ENCODE data around the gene DDC.

Gene DDC

GRCh38 chr7:50492770-50493519 lies 72.3 kb downstream of the DDC start:
- no peak overlapping the region for H2BK12ac ChIP-seq (ENCODE audit: low read length)
- no peak overlapping the region for H3K27ac ChIP-seq (ENCODE audit: low read depth, low read length)
- peak; percentile 7 to 41 for DNase-seq
- no peak overlapping the region for H3K23ac ChIP-seq (ENCODE audit: low read length)
- H3K9me3 ChIP-seq (ENCODE audit: insufficient read depth, low read depth, low read length), result no peaks in the 10 kb centered on the region
- no peak overlapping the region for H3K9ac ChIP-seq (ENCODE audit: low read length)
- no peaks in the 10 kb centered on the region for H3K27me3 ChIP-seq (ENCODE audit: insufficient read depth, low read length)
- no peaks in the 10 kb centered on the region for H3K79me2 ChIP-seq (ENCODE audit: control insufficient read depth, insufficient read depth, low read length, poor library complexity)
- no peak overlapping the region for H4K12ac ChIP-seq (ENCODE audit: low read depth, low read length)
- H3K79me1 ChIP-seq (ENCODE audit: low read length), result no peaks in the 10 kb centered on the region
- no peak overlapping the region for H3K18ac ChIP-seq (ENCODE audit: low read length)
- H2AK5ac ChIP-seq (ENCODE audit: low read length), result no peak overlapping the region
- no peak overlapping the region for H2AFZ ChIP-seq (ENCODE audit: insufficient read depth, low read length, poor library complexity)
- no peak overlapping the region for H3K4me3 ChIP-seq (ENCODE audit: low read depth, low read length)
- no peak overlapping the region for H3K14ac ChIP-seq (ENCODE audit: low read length)
- no CpG with 5 or more reads among the region's 30 CpGs for WGBS (ENCODE audit: extremely low coverage, insufficient coverage, insufficient read length)
- no peak overlapping the region for H3K4ac ChIP-seq (ENCODE audit: low read depth, low read length)
- H4K8ac ChIP-seq (ENCODE audit: low read depth, low read length), result no peak overlapping the region
- no peak overlapping the region for H2BK120ac ChIP-seq (ENCODE audit: insufficient read depth, low read length, poor library complexity)
- no peak overlapping the region for H3K4me2 ChIP-seq (ENCODE audit: low read length)
- no peak overlapping the region for H2BK5ac ChIP-seq (ENCODE audit: low read depth, low read length, poor library complexity)
- H3K36me3 ChIP-seq (ENCODE audit: control insufficient read depth in 1 of 2, insufficient read depth in 2 of 2, low read length in 2 of 2), result no peaks in the 10 kb centered on the region
- H3K4me1 ChIP-seq (ENCODE audit: control insufficient read depth in 1 of 2, insufficient read depth in 2 of 2, low read length in 2 of 2), result peaks cover 3 to 8% of the 10 kb centered on the region in 2 experiments
- H4K91ac ChIP-seq (ENCODE audit: low read depth, low read length), result no peak overlapping the region

GRCh38 chr7:50491943-50492342 lies 73.3 kb downstream of the DDC start:
- Histone ChIP-seq H3K23ac (ENCODE audit: low read length) (no peak overlapping the region), H3K9ac (ENCODE audit: low read length) (no peak overlapping the region), H3K79me2 (ENCODE audit: control insufficient read depth, insufficient read depth, low read length, poor library complexity) (no peaks in the 10 kb centered on the region), H3K4me3 (ENCODE audit: low read depth, low read length) (no peak overlapping the region), H2AFZ (ENCODE audit: insufficient read depth, low read length, poor library complexity) (no peak overlapping the region), H3K14ac (ENCODE audit: low read length) (no peak overlapping the region), H3K4me2 (ENCODE audit: low read length) (no peak overlapping the region), H2AK5ac (ENCODE audit: low read length) (no peak overlapping the region), H2BK120ac (ENCODE audit: insufficient read depth, low read length, poor library complexity) (no peak overlapping the region), H3K4me1 (ENCODE audit: control insufficient read depth in 1 of 2, insufficient read depth in 2 of 2, low read length in 2 of 2) (peaks cover 3 to 4% of the 10 kb centered on the region in 2 experiments), H3K27ac (ENCODE audit: low read depth, low read length) (no peak overlapping the region), H4K12ac (ENCODE audit: low read depth, low read length) (no peak overlapping the region), H3K36me3 (ENCODE audit: control insufficient read depth in 1 of 2, insufficient read depth in 2 of 2, low read length in 2 of 2) (no peaks in the 10 kb centered on the region), H2BK5ac (ENCODE audit: low read depth, low read length, poor library complexity) (no peak overlapping the region), H3K79me1 (ENCODE audit: low read length) (no peaks in the 10 kb centered on the region), H3K9me3 (ENCODE audit: insufficient read depth, low read depth, low read length) (no peaks in the 10 kb centered on the region), H4K91ac (ENCODE audit: low read depth, low read length) (no peak overlapping the region), H3K4ac (ENCODE audit: low read depth, low read length) (no peak overlapping the region), H4K8ac (ENCODE audit: low read depth, low read length) (no peak overlapping the region), H3K27me3 (ENCODE audit: insufficient read depth, low read length) (no peaks in the 10 kb centered on the region), H3K18ac (ENCODE audit: low read length) (no peak overlapping the region), H2BK12ac (ENCODE audit: low read length) (no peak overlapping the region)
- no peak for DNase-seq
- WGBS (ENCODE audit: extremely low coverage, insufficient coverage, insufficient read length), result no CpG with 5 or more reads among the region's 1 CpG

GRCh38 chr7:50491209-50491608 lies 74.0 kb downstream of the DDC start:
- no peak overlapping the region for H2BK5ac ChIP-seq (ENCODE audit: low read depth, low read length, poor library complexity)
- H3K27ac ChIP-seq (ENCODE audit: low read depth, low read length), result no peak overlapping the region
- no peak overlapping the region for H3K18ac ChIP-seq (ENCODE audit: low read length)
- no peak overlapping the region for H3K4me2 ChIP-seq (ENCODE audit: low read length)
- no peaks in the 10 kb centered on the region for H3K27me3 ChIP-seq (ENCODE audit: insufficient read depth, low read length)
- no CpG with 5 or more reads among the region's 5 CpGs for WGBS (ENCODE audit: extremely low coverage, insufficient coverage, insufficient read length)
- H3K9ac ChIP-seq (ENCODE audit: low read length), result no peak overlapping the region
- H3K79me2 ChIP-seq (ENCODE audit: control insufficient read depth, insufficient read depth, low read length, poor library complexity), result no peaks in the 10 kb centered on the region
- no peak overlapping the region for H3K4ac ChIP-seq (ENCODE audit: low read depth, low read length)
- no peak overlapping the region for H4K91ac ChIP-seq (ENCODE audit: low read depth, low read length)
- no peak for DNase-seq
- no peak overlapping the region for H2AK5ac ChIP-seq (ENCODE audit: low read length)
- no peak overlapping the region for H3K4me3 ChIP-seq (ENCODE audit: low read depth, low read length)
- no peaks in the 10 kb centered on the region for H3K9me3 ChIP-seq (ENCODE audit: insufficient read depth, low read depth, low read length)
- no peak overlapping the region for H2BK12ac ChIP-seq (ENCODE audit: low read length)
- H2BK120ac ChIP-seq (ENCODE audit: insufficient read depth, low read length, poor library complexity), result no peak overlapping the region
- H3K79me1 ChIP-seq (ENCODE audit: low read length), result no peaks in the 10 kb centered on the region
- no peaks in the 10 kb centered on the region for H3K4me1 ChIP-seq (ENCODE audit: control insufficient read depth in 1 of 2, insufficient read depth in 2 of 2, low read length in 2 of 2)
- no peaks in the 10 kb centered on the region for H3K36me3 ChIP-seq (ENCODE audit: control insufficient read depth in 1 of 2, insufficient read depth in 2 of 2, low read length in 2 of 2)
- H3K14ac ChIP-seq (ENCODE audit: low read length), result no peak overlapping the region
- H3K23ac ChIP-seq (ENCODE audit: low read length), result no peak overlapping the region
- no peak overlapping the region for H4K12ac ChIP-seq (ENCODE audit: low read depth, low read length)
- H4K8ac ChIP-seq (ENCODE audit: low read depth, low read length), result no peak overlapping the region
- no peak overlapping the region for H2AFZ ChIP-seq (ENCODE audit: insufficient read depth, low read length, poor library complexity)

- Histone ChIP-seq H2BK5ac (ENCODE audit: low read depth, low read length, poor library complexity) (no peak overlapping the region), H3K9me3 (ENCODE audit: insufficient read depth, low read depth, low read length) (no peaks in the 10 kb centered on the region), H3K4me2 (ENCODE audit: low read length) (no peak overlapping the region), H3K4me3 (ENCODE audit: low read depth, low read length) (no peak overlapping the region), H3K79me1 (ENCODE audit: low read length) (no peaks in the 10 kb centered on the region), H3K36me3 (ENCODE audit: control insufficient read depth in 1 of 2, insufficient read depth in 2 of 2, low read length in 2 of 2) (no peaks in the 10 kb centered on the region), H3K9ac (ENCODE audit: low read length) (no peak overlapping the region), H3K27ac (ENCODE audit: low read depth, low read length) (no peak overlapping the region), H3K4ac (ENCODE audit: low read depth, low read length) (no peak overlapping the region), H3K79me2 (ENCODE audit: control insufficient read depth, insufficient read depth, low read length, poor library complexity) (no peaks in the 10 kb centered on the region), H3K18ac (ENCODE audit: low read length) (no peak overlapping the region), H4K12ac (ENCODE audit: low read depth, low read length) (no peak overlapping the region), H3K14ac (ENCODE audit: low read length) (no peak overlapping the region), H2AFZ (ENCODE audit: insufficient read depth, low read length, poor library complexity) (no peak overlapping the region), H3K23ac (ENCODE audit: low read length) (no peak overlapping the region), H2BK12ac (ENCODE audit: low read length) (no peak overlapping the region), H4K91ac (ENCODE audit: low read depth, low read length) (no peak overlapping the region), H2BK120ac (ENCODE audit: insufficient read depth, low read length, poor library complexity) (no peak overlapping the region), H3K27me3 (ENCODE audit: insufficient read depth, low read length) (no peaks in the 10 kb centered on the region), H2AK5ac (ENCODE audit: low read length) (no peak overlapping the region), H4K8ac (ENCODE audit: low read depth, low read length) (no peak overlapping the region), H3K4me1 (ENCODE audit: control insufficient read depth in 1 of 2, insufficient read depth in 2 of 2, low read length in 2 of 2) (no peaks in the 10 kb centered on the region)
- no peak for DNase-seq
Observed at GRCh38 chr7:50488379-50488778, 76.8 kb downstream of the DDC start.

Measured in trophoblast cell (in vitro differentiated cells and primary cell).